Glutamatergic neuron (in vitro differentiated cells): ENCODE data around the gene TRPM3. TPM values are rescaled to one million over a fixed set of nuclear protein-coding genes. Genes with fewer than 3 reads are reported as not detected.

ENCODE experiments used
- DNase-seq: peaks from one replicate; pipeline ENCODE4 v3.0.0; 2022
- H3K27ac Mint-ChIP-seq: one replicate; pipeline ENCODE4 v1.8.0; 2020; ENCODE audit warnings: mild to moderate bottlenecking, mixed read lengths, inconsistent platforms; ENCODE audit not compliant: unreplicated experiment
- H3K27me3 Mint-ChIP-seq: one replicate; pipeline ENCODE4 v1.8.0; 2020; ENCODE audit warnings: mild to moderate bottlenecking, moderate library complexity, mixed read lengths, inconsistent platforms; ENCODE audit not compliant: unreplicated experiment
- H3K36me3 Mint-ChIP-seq: one replicate; pipeline ENCODE4 v1.8.0; 2020; ENCODE audit warnings: mild to moderate bottlenecking, mixed read lengths, inconsistent platforms; ENCODE audit not compliant: unreplicated experiment
- H3K4me1 Mint-ChIP-seq: one replicate; pipeline ENCODE4 v1.8.0; 2020; ENCODE audit warnings: mild to moderate bottlenecking, low read depth, mixed read lengths, inconsistent platforms; ENCODE audit not compliant: unreplicated experiment
- H3K4me3 Mint-ChIP-seq: one replicate; pipeline ENCODE4 v1.8.0; 2020; ENCODE audit warnings: mild to moderate bottlenecking, mixed read lengths, inconsistent platforms; ENCODE audit not compliant: unreplicated experiment
- H3K9me3 Mint-ChIP-seq: one replicate; pipeline ENCODE4 v1.8.0; 2020; ENCODE audit warnings: mild to moderate bottlenecking, moderate library complexity, mixed read lengths, inconsistent platforms; ENCODE audit not compliant: unreplicated experiment
- CTCF ChIP-seq: fragments of 200-600 bp; sonication (generic); IDR thresholded peaks from one replicate; pipeline ENCODE4 v1.5.0; 2021; ENCODE audit not compliant: partially characterized antibody, unreplicated experiment
- total RNA-seq: library from RNA; stranded (reverse); fragmentation: NEBNext Ultra II Directional; extraction: Animal tissue kit (Norgen Biotek cat#: 25700); gene quantifications from one replicate; pipeline ENCODE4 v1.2.1, GENCODE V29; 2021; ENCODE audit not compliant: unreplicated experiment

The TRPM3 gene
- total RNA-seq, 1 donor from 2014 or later = 3.3 TPM

GRCh38 chr9:71073494-71073893, 47.9 kb downstream of the TRPM3 start:
- Mint-ChIP-seq H3K4me3 (no peak overlapping the region), H3K27me3 (no peaks in the 10 kb centered on the region), H3K27ac (no peak overlapping the region), H3K9me3 (no peaks in the 10 kb centered on the region), H3K36me3 (no peaks in the 10 kb centered on the region), H3K4me1 (no peaks in the 10 kb centered on the region)
- DNase-seq = no peak
- TF ChIP-seq CTCF = no peak

GRCh38 chr9:71072587-71072986, 48.8 kb downstream of the TRPM3 start:
- no peak for TF ChIP-seq CTCF
- H3K36me3 Mint-ChIP-seq = no peaks in the 10 kb centered on the region
- no peaks in the 10 kb centered on the region for H3K4me1 Mint-ChIP-seq
- no peak for DNase-seq
- peaks cover 1% of the 10 kb centered on the region for H3K27me3 Mint-ChIP-seq
- H3K4me3 Mint-ChIP-seq = no peak overlapping the region
- H3K9me3 Mint-ChIP-seq = no peaks in the 10 kb centered on the region
- H3K27ac Mint-ChIP-seq = no peak overlapping the region

- Mint-ChIP-seq H3K4me3 (no peak overlapping the region), H3K36me3 (no peaks in the 10 kb centered on the region), H3K27me3 (peaks cover 1% of the 10 kb centered on the region), H3K4me1 (no peaks in the 10 kb centered on the region), H3K27ac (no peak overlapping the region), H3K9me3 (no peaks in the 10 kb centered on the region)
- TF ChIP-seq CTCF = no peak
- no peak for DNase-seq
Observed at GRCh38 chr9:71071633-71072032, 49.8 kb downstream of the TRPM3 start.

- Mint-ChIP-seq H3K27me3 (peaks cover 1% of the 10 kb centered on the region), H3K36me3 (no peaks in the 10 kb centered on the region), H3K27ac (no peak overlapping the region), H3K9me3 (no peaks in the 10 kb centered on the region), H3K4me1 (peaks cover 2% of the 10 kb centered on the region), H3K4me3 (no peak overlapping the region)
- no peak for DNase-seq
- TF ChIP-seq CTCF = no peak
Observed at GRCh38 chr9:71058660-71059059, 62.8 kb downstream of the TRPM3 start.

GRCh38 chr9:71052287-71052686, 69.1 kb downstream of the TRPM3 start:
- no peak for DNase-seq
- no peaks in the 10 kb centered on the region for H3K36me3 Mint-ChIP-seq
- H3K9me3 Mint-ChIP-seq = no peaks in the 10 kb centered on the region
- H3K27me3 Mint-ChIP-seq = no peaks in the 10 kb centered on the region
- H3K27ac Mint-ChIP-seq = no peak overlapping the region
- TF ChIP-seq CTCF = no peak
- no peak overlapping the region for H3K4me3 Mint-ChIP-seq
- peaks cover 2% of the 10 kb centered on the region for H3K4me1 Mint-ChIP-seq
